ENCODE results near the gene TOR2A. TPM values are rescaled to one million over a fixed set of nuclear protein-coding genes. Genes with fewer than 3 reads are reported as not detected.

Gene TOR2A
- total and polyA plus RNA-seq, 11 donors = 1.7 to 9.2 (median 3.4) TPM

DNA sequence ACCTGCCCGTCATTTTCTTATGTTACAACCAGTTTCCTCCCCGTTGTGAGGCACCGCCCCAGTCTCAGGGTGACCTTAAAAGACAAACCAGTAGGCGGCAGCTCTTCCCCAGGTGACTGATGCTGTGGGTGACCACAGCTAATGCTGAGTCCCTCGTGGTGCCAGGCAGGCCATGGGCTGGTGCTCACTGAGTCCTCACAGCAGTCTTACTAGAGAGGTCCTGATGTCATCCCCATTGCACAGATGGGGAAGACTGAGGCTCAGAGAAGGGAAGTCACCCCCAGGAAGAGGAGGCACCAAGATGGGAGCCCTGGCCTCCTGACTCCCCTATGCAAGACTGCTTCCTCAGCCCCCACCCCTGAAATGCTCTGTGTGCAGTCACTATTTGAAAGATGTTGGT is 27.3 kb downstream of the TOR2A start:
- H3K4me1 ChIP-seq = peaks cover 0 to 9% (median 0%) of the 10 kb centered on the region in 12 donors
- H3K9me3 ChIP-seq = no peaks in the 10 kb centered on the region
- DNase-seq (no peak), ATAC-seq (no peak)
- no peak for TF ChIP-seq POLR2A (IDR thresholded peaks at IDR 0.05)
- TF ChIP-seq, protein P1, sequence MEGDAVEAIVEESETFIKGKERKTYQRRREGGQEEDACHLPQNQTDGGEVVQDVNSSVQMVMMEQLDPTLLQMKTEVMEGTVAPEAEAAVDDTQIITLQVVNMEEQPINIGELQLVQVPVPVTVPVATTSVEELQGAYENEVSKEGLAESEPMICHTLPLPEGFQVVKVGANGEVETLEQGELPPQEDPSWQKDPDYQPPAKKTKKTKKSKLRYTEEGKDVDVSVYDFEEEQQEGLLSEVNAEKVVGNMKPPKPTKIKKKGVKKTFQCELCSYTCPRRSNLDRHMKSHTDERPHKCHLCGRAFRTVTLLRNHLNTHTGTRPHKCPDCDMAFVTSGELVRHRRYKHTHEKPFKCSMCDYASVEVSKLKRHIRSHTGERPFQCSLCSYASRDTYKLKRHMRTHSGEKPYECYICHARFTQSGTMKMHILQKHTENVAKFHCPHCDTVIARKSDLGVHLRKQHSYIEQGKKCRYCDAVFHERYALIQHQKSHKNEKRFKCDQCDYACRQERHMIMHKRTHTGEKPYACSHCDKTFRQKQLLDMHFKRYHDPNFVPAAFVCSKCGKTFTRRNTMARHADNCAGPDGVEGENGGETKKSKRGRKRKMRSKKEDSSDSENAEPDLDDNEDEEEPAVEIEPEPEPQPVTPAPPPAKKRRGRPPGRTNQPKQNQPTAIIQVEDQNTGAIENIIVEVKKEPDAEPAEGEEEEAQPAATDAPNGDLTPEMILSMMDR (IDR thresholded peaks at IDR 0.05) = no peak
- H3K27me3 ChIP-seq = no peaks in the 10 kb centered on the region
- intact Hi-C loops (cut with DNase I) = no loop called here
- H3K27ac ChIP-seq = no peak overlapping the region
- WGBS, 4 donors = 48 to 65% (median 52%) methylated on average over 5 of the region's 5 CpGs
- peaks cover 0 to 3% (median 0%) of the 10 kb centered on the region in 9 donors for H3K36me3 ChIP-seq
- no peak overlapping the region for H3K4me3 ChIP-seq

DNA sequence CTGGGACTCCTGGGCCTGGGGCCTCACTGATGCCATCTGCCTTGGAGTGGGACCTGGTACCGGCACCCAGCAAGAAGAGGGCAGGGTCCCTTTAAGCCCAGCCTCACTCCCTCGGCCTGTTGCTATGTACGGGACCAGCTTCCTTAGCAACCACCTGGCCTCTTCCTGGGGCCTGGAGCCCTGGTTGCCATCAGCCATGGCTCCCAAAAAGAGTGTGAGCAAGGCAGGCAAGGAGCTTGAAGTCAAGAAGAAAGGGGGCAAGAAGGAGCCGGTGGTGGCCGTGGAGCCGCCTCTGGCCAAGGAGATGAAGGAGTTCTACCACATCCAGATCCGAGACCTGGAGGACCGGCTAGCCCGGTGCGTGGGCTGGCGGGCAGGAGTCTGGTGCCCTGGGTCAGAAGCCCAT is 28.3 kb downstream of the TOR2A start, which contains the start of gene CFAP157:
Gene CFAP157, plus strand, starts transcription at position 153 of the 406 bp plus-strand sequence. Its CDS starts 44 bp downstream, at position 197.
- DNase-seq (no peak), ATAC-seq (peak in 2 of 4 donors; percentile 17 to 30)
- intact Hi-C loops (cut with DNase I) = no loop called here
- Histone ChIP-seq H3K4me1 (peaks cover 0 to 9% (median 0%) of the 10 kb centered on the region in 12 donors), H3K27me3 (no peaks in the 10 kb centered on the region), H3K9me3 (no peaks in the 10 kb centered on the region), H3K36me3 (no peaks in the 10 kb centered on the region), H3K4me3 (no peak within 1 kb of the TSS), H3K27ac (no peak within 1 kb of the TSS)
- TF ChIP-seq POLR2A (IDR thresholded peaks at IDR 0.05) = no peak
- TF ChIP-seq, protein P1 (IDR thresholded peaks at IDR 0.05) = no peak
- WGBS, 4 donors = 55 to 69% (median 66%) methylated on average over 11 of the region's 11 CpGs

DNA sequence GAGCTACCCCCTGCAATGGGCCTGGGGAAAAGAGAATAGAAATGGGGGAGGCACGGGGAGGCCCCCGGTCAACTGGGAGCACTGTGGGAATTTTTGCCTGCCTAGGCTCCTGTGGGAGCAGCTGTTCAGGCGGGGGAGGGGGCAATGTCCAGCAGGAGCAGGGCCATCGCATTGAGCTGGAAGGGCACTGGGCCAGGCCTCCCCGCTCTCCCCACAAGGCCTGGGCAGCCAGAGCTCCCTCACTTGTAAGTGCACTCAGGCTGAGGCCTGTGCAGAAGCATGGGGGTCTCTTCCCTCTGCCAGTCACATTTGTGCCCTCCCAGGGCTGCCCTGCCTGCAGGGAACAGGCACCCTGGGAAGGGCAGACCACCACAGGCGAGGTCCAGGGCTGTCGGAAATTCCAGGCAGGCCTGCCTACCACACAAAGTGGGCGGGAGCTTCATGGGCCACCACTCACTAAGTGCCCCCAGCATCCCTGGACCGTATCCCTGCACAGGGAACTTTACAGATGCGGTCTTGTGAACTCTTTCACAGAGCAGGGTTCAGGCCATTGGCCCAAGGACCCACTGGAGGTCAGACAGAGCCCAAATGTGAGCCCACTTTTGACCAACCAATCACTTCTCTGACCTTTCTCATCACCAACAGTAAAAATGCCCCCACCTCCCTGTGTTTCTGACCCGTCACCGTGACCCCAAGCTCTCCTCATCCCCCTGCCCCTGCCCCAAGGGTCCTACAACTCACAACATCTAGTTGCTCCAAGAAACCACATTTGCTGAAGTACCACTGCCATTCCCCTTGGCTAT is 29.3 kb downstream of the TOR2A start:
- Histone ChIP-seq H3K4me3 (no peak overlapping the region), H3K36me3 (no peaks in the 10 kb centered on the region), H3K27ac (no peak overlapping the region), H3K4me1 (peaks cover 0 to 9% (median 0%) of the 10 kb centered on the region in 12 donors), H3K9me3 (no peaks in the 10 kb centered on the region), H3K27me3 (no peaks in the 10 kb centered on the region)
- TF ChIP-seq POLR2A (IDR thresholded peaks at IDR 0.05) = no peak
- TF ChIP-seq, protein P1 (IDR thresholded peaks at IDR 0.05) = no peak
- 86 to 89% (median 87%) methylated on average over 9 to 12 of the region's 12 CpGs for WGBS, 4 donors
- intact Hi-C loops (cut with DNase I) = no loop called here
- no peak for DNase-seq
- ATAC-seq = no peak

DNA sequence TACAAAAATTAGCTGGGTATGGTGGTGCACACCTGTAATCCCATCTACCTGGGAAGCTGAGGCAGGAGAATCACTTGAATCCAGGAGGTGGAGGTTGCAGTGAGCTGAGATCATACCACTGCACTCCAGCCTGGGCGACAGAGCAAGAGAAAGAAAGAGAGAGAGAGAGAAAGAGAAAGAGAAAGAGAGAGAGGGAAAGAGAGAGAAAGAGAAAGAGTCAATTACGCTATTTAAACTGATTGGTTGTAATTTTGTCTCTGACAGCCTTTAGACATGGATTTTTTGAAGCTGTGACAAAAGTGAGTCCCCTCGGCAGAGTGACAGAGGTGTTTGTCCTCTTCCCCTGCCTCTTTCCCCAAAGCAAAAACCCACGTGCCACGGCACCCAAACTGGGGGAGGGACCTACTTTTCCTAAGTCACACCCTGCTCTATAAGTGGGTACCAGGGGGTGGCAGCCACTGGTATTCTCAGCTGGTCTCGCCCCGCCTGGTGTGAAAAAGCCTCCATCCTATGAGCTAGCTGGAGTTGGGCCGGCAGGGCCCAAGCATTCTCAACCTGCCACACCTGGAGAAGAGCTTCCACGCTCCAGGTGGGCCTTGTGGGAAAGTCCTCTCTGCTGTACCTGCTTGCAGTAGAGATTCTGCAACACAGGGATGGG is 31.7 kb downstream of the TOR2A start:
- Histone ChIP-seq H3K9me3 (no peaks in the 10 kb centered on the region), H3K27me3 (no peaks in the 10 kb centered on the region), H3K36me3 (no peaks in the 10 kb centered on the region), H3K27ac (no peak overlapping the region), H3K4me3 (no peak overlapping the region), H3K4me1 (peaks cover 0 to 22% (median 8%) of the 10 kb centered on the region in 12 donors)
- TF ChIP-seq, protein P1 (IDR thresholded peaks at IDR 0.05) = no peak
- no peak for TF ChIP-seq POLR2A (IDR thresholded peaks at IDR 0.05)
- intact Hi-C loops (cut with DNase I) = no loop called here
- DNase-seq (no peak), ATAC-seq (no peak)
- WGBS, 4 donors = 74 to 84% (median 81%) methylated on average over 9 of the region's 9 CpGs

Data from heart left ventricle (tissue), 16 donors.